ENCODE data around the gene NFKBIE.

NFKBIE gene

DNA sequence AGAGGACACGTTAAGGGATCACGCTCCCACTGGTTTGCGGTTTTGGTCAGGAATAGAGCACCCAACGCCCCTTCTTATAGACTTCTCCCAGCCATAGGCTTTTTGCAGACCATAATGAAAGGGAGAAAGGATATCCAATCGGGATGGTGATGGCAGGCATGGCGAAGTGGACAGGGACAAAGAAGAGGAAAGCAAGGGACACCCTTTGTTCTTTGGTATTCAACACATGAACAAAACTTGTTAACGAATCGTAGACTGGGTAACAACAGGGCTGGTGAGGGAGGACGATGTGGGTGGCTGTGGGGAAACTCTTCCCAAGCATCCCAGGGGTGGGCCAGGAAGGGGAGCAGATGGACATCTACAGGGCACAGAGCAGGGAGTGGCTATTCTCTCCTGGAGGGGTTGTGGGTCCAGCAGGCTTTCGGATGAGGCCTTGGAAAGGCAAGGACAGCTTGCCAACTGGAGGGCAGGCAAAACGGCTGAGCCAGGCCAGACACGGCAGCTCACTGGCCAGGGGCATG, 19.9 kb downstream of the NFKBIE start:
- TF ChIP-seq TCF12 (IDR thresholded peaks at IDR 0.05; ENCODE audit: low read depth) (no peak), NFIC (IDR thresholded peaks at IDR 0.05) (no peak), YY1 (IDR thresholded peaks at IDR 0.05; ENCODE audit: low read depth) (no peak), EP300 (IDR thresholded peaks at IDR 0.05; ENCODE audit: borderline replicate concordance) (no peak), FOXM1 (IDR thresholded peaks at IDR 0.05; ENCODE audit: borderline replicate concordance, low read depth) (no peak), TAF1 (IDR thresholded peaks at IDR 0.05; ENCODE audit: low read depth) (no peak), EGR1 (IDR thresholded peaks at IDR 0.05) (no peak), CREB1 (IDR thresholded peaks at IDR 0.05; ENCODE audit: low read depth) (no peak), TEAD4 (IDR thresholded peaks at IDR 0.05) (no peak), CEBPB (IDR thresholded peaks at IDR 0.05) (no peak), ZBTB7A (IDR thresholded peaks at IDR 0.05; ENCODE audit: low read depth) (no peak), RAD21 (IDR thresholded peaks at IDR 0.05; ENCODE audit: low read depth) (no peak)
- TF ChIP-seq, protein P1, sequence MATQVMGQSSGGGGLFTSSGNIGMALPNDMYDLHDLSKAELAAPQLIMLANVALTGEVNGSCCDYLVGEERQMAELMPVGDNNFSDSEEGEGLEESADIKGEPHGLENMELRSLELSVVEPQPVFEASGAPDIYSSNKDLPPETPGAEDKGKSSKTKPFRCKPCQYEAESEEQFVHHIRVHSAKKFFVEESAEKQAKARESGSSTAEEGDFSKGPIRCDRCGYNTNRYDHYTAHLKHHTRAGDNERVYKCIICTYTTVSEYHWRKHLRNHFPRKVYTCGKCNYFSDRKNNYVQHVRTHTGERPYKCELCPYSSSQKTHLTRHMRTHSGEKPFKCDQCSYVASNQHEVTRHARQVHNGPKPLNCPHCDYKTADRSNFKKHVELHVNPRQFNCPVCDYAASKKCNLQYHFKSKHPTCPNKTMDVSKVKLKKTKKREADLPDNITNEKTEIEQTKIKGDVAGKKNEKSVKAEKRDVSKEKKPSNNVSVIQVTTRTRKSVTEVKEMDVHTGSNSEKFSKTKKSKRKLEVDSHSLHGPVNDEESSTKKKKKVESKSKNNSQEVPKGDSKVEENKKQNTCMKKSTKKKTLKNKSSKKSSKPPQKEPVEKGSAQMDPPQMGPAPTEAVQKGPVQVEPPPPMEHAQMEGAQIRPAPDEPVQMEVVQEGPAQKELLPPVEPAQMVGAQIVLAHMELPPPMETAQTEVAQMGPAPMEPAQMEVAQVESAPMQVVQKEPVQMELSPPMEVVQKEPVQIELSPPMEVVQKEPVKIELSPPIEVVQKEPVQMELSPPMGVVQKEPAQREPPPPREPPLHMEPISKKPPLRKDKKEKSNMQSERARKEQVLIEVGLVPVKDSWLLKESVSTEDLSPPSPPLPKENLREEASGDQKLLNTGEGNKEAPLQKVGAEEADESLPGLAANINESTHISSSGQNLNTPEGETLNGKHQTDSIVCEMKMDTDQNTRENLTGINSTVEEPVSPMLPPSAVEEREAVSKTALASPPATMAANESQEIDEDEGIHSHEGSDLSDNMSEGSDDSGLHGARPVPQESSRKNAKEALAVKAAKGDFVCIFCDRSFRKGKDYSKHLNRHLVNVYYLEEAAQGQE (IDR thresholded peaks at IDR 0.05; ENCODE audit: low read depth): no peak
- TF ChIP-seq, protein P2, sequence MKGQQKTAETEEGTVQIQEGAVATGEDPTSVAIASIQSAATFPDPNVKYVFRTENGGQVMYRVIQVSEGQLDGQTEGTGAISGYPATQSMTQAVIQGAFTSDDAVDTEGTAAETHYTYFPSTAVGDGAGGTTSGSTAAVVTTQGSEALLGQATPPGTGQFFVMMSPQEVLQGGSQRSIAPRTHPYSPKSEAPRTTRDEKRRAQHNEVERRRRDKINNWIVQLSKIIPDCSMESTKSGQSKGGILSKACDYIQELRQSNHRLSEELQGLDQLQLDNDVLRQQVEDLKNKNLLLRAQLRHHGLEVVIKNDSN (IDR thresholded peaks at IDR 0.05): no peak
- TF ChIP-seq, protein P3, sequence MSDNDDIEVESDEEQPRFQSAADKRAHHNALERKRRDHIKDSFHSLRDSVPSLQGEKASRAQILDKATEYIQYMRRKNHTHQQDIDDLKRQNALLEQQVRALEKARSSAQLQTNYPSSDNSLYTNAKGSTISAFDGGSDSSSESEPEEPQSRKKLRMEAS (IDR thresholded peaks at IDR 0.05): no peak

DNA sequence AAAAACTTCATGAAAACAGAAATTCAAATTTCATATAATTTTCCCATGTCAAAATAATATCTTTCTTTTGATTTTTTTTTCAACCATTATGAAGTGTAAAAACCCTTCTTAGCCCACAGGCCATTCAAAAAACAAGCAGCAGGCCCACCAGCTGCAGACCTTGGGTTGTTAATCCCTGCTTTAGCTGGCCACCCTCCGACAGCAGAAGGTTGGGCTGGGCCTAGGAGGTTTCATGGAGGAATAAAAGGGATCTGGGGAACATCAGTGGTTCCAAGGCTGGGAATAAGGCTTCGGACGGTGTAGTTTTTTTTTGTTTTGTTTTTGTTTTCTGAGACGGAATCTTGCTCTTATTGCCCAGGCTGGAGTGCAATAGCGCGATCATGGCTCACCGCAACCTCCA, 22.0 kb downstream of the NFKBIE start:
- TF ChIP-seq, protein P3 (IDR thresholded peaks at IDR 0.05): no peak
- TF ChIP-seq ZBTB7A (IDR thresholded peaks at IDR 0.05; ENCODE audit: low read depth) (no peak), YY1 (IDR thresholded peaks at IDR 0.05; ENCODE audit: low read depth) (no peak), TCF12 (IDR thresholded peaks at IDR 0.05; ENCODE audit: low read depth) (no peak), TAF1 (IDR thresholded peaks at IDR 0.05; ENCODE audit: low read depth) (no peak), EP300 (IDR thresholded peaks at IDR 0.05; ENCODE audit: borderline replicate concordance) (no peak), TEAD4 (IDR thresholded peaks at IDR 0.05) (no peak), NFIC (IDR thresholded peaks at IDR 0.05) (no peak), FOXM1 (IDR thresholded peaks at IDR 0.05; ENCODE audit: borderline replicate concordance, low read depth) (no peak), CREB1 (IDR thresholded peaks at IDR 0.05; ENCODE audit: low read depth) (no peak), EGR1 (IDR thresholded peaks at IDR 0.05) (no peak), RAD21 (IDR thresholded peaks at IDR 0.05; ENCODE audit: low read depth) (no peak)
- TF ChIP-seq, protein P1 (IDR thresholded peaks at IDR 0.05; ENCODE audit: low read depth): no peak
- TF ChIP-seq, protein P2 (IDR thresholded peaks at IDR 0.05): no peak

DNA sequence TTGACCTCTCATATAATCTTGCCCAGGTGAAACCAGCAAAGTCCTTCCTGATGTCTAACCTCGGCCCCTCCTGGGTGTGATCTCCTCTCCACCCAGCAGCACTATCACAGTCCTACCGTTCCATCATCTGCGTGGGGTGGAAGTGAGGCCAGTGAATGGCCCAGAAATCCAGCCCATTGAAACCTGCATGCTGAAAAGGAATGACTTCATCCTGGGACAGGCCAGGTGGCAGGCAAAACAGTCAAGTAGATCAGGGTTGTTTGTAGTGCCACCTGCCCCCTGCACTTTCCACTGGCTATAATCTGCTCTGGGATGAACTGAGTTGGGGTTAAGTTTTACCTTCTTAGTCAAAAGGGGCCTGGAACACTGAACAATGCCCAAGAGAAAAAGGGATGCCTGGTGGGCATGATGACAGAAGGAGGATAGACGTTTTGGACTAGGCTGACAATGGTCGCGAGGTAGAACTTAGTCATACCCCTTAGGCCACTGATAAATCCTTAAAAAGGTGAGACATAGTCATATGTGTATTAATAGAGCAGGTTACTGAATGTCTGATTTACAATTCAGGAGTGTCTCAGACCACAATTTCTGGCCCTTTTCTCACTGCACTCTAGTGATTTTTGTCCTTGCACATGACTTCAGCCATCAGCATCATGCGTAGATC, 26.5 kb downstream of the NFKBIE start:
- no peak for TF ChIP-seq TAF1 (IDR thresholded peaks at IDR 0.05; ENCODE audit: low read depth)
- TF ChIP-seq YY1 (IDR thresholded peaks at IDR 0.05; ENCODE audit: low read depth): no peak
- no peak for TF ChIP-seq ZBTB7A (IDR thresholded peaks at IDR 0.05; ENCODE audit: low read depth)
- TF ChIP-seq, protein P2 (IDR thresholded peaks at IDR 0.05): no peak
- no peak for TF ChIP-seq RAD21 (IDR thresholded peaks at IDR 0.05; ENCODE audit: low read depth)
- TF ChIP-seq NFIC (IDR thresholded peaks at IDR 0.05): no peak
- no peak for TF ChIP-seq EGR1 (IDR thresholded peaks at IDR 0.05)

DNA sequence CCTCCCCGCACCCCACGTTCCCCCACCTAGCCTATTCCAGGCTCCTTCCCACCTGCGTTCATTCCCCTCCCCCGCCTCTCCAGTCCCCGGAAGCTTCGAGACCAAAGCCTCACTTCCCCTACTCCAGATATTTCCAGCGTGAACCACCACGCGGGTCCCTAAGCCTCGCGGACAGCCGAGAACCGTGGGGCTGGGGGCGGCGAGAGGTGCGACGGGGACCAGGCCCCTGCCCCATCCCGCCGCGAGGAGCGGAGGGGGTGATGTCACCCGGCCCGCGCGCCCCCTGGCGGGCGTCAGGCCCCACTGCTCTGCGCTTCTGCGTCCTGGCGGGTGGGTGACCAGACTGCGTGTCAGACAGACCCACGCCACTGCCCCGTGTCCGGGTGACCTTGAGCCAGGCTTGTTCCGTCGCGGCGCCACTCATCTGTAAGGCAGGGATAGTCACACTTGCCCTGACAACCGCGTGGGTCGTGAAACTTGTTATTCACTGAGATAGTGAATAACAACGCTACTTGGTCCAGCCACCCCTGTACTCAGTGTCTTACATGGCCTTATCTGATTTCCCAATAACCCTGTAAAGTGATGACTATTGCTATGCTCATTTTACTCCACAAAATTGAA, 27.4 kb downstream of the NFKBIE start:
- TF ChIP-seq RAD21 (IDR thresholded peaks at IDR 0.05; ENCODE audit: low read depth): peak; percentile 59; the same call in 1 of the 2 replicates
- TF ChIP-seq TEAD4 (IDR thresholded peaks at IDR 0.05): no peak
- TF ChIP-seq, protein P3 (IDR thresholded peaks at IDR 0.05): peak; percentile 46; the same call in 1 of the 2 replicates
- TF ChIP-seq TCF12 (IDR thresholded peaks at IDR 0.05; ENCODE audit: low read depth): no peak
- TF ChIP-seq, protein P2 (IDR thresholded peaks at IDR 0.05): no peak
- TF ChIP-seq ZBTB7A (IDR thresholded peaks at IDR 0.05; ENCODE audit: low read depth): peak; percentile 90
- 0 out of 2 replicates have a peak, but pooled peaks have one; percentile 9 for TF ChIP-seq YY1 (IDR thresholded peaks at IDR 0.05; ENCODE audit: low read depth)

All from Ishikawa (cell line).